Muscle layer of duodenum (tissue), 2 donors: ENCODE results near the gene STX8.
A peak's percentile ranks its signal among the peaks of the same experiment; 100 is the strongest.
"Not testable (repeated sequence)": the region's sequence is repeated elsewhere in the genome, so short reads cannot be mapped to it uniquely, and the experiment has no call there.

ENCODE experiments used
- H3K27ac ChIP-seq: one replicate; pipeline ENCODE4 v1.7.0; 2013; ENCODE audit warnings: mild to moderate bottlenecking, low read length
- H3K27me3 ChIP-seq: one replicate; pipeline ENCODE4 v1.7.0; 2013; ENCODE audit warnings: low read depth, mild to moderate bottlenecking, control low read depth, low read length
- H3K36me3 ChIP-seq, 2 donors: one replicate each; pipeline ENCODE4 v1.7.0; 2013; ENCODE audit warnings: low read length in 2 of 2, control low read depth in 1 of 2, mild to moderate bottlenecking in 1 of 2; ENCODE audit not compliant: insufficient read depth in 2 of 2, control insufficient read depth in 1 of 2
- H3K4me1 ChIP-seq, 2 donors: one replicate each; pipeline ENCODE4 v1.7.0; 2013; ENCODE audit warnings: low read length in 2 of 2, mild to moderate bottlenecking in 2 of 2, control low read depth in 1 of 2, moderate library complexity in 1 of 2; ENCODE audit not compliant: insufficient read depth in 2 of 2, control insufficient read depth in 1 of 2
- H3K4me3 ChIP-seq, 2 donors: one replicate each; pipeline ENCODE4 v1.7.0; 2013; ENCODE audit warnings: low read length in 2 of 2, low read depth in 1 of 2, mild to moderate bottlenecking in 1 of 2
- H3K9me3 ChIP-seq, 2 donors: one replicate each; pipeline ENCODE4 v1.7.0; 2013; ENCODE audit warnings: low read length in 2 of 2, control low read depth in 1 of 2, mild to moderate bottlenecking in 1 of 2; ENCODE audit not compliant: control insufficient read depth in 1 of 2
- donor health status: healthy.

The STX8 gene

GRCh38 chr17:9577373-9577709, 1.7 kb upstream of the STX8 start:
- Histone ChIP-seq H3K9me3 (no peaks in the 10 kb centered on the region), H3K27ac (no peak overlapping the region), H3K4me1 (peaks cover 7 to 23% of the 10 kb centered on the region in 2 donors), H3K27me3 (no peaks in the 10 kb centered on the region), H3K36me3 (no peaks in the 10 kb centered on the region), H3K4me3 (peak overlapping the region; percentile 97 to 98)

GRCh38 chr17:9576521-9577372, 1.1 kb upstream of the STX8 start, which contains the start of gene CFAP52:
Gene CFAP52, plus strand, starts transcription at chr17:9576642. Its CDS starts 54 bp downstream, at chr17:9576696.
- Histone ChIP-seq H3K4me1 (peaks cover 7 to 23% of the 10 kb centered on the region in 2 donors), H3K27ac (peak within 1 kb of the TSS; percentile 56), H3K36me3 (no peaks in the 10 kb centered on the region), H3K27me3 (no peaks in the 10 kb centered on the region), H3K9me3 (no peaks in the 10 kb centered on the region), H3K4me3 (peak within 1 kb of the TSS; percentile 97 to 98)

- no peaks in the 10 kb centered on the region for H3K9me3 ChIP-seq
- H3K36me3 ChIP-seq = peaks cover 5 to 28% of the 10 kb centered on the region in 2 donors
- H3K27ac ChIP-seq = no peak overlapping the region
- no peak overlapping the region for H3K4me3 ChIP-seq
- peaks cover 0 to 15% of the 10 kb centered on the region in 2 donors for H3K4me1 ChIP-seq
- H3K27me3 ChIP-seq = no peaks in the 10 kb centered on the region
Measured at GRCh38 chr17:9571201-9571600, 4.4 kb downstream of the STX8 start.

GRCh38 chr17:9568957-9569588, 6.5 kb downstream of the STX8 start:
- Histone ChIP-seq H3K4me3 (no peak overlapping the region), H3K36me3 (peaks cover 5 to 28% of the 10 kb centered on the region in 2 donors), H3K4me1 (no peaks in the 10 kb centered on the region), H3K27me3 (no peaks in the 10 kb centered on the region), H3K9me3 (no peaks in the 10 kb centered on the region), H3K27ac (no peak overlapping the region)

GRCh38 chr17:9568004-9568403, 7.6 kb downstream of the STX8 start:
- Histone ChIP-seq H3K36me3 (peaks cover 5 to 28% of the 10 kb centered on the region in 2 donors), H3K27ac (no peak overlapping the region), H3K4me1 (no peaks in the 10 kb centered on the region), H3K9me3 (no peaks in the 10 kb centered on the region), H3K27me3 (no peaks in the 10 kb centered on the region), H3K4me3 (no peak overlapping the region)

- not testable (repeated sequence) for H3K9me3 ChIP-seq, H3K4me1 ChIP-seq, H3K27me3 ChIP-seq, H3K27ac ChIP-seq, H3K4me3 ChIP-seq
- H3K36me3 ChIP-seq = peaks cover 5 to 28% of the 10 kb centered on the region in 2 donors
Measured at GRCh38 chr17:9566739-9567138, 8.9 kb downstream of the STX8 start.

- H3K27ac ChIP-seq = no peak overlapping the region
- no peaks in the 10 kb centered on the region for H3K4me1 ChIP-seq
- H3K4me3 ChIP-seq = no peak overlapping the region
- H3K9me3 ChIP-seq = no peaks in the 10 kb centered on the region
- H3K36me3 ChIP-seq = peaks cover 5 to 28% of the 10 kb centered on the region in 2 donors
- no peaks in the 10 kb centered on the region for H3K27me3 ChIP-seq
Measured at GRCh38 chr17:9566067-9566466, 9.6 kb downstream of the STX8 start.

- H3K36me3 ChIP-seq = peaks cover 5 to 23% of the 10 kb centered on the region in 2 donors
- no peak overlapping the region for H3K27ac ChIP-seq
- H3K4me3 ChIP-seq = no peak overlapping the region
- H3K9me3 ChIP-seq = no peaks in the 10 kb centered on the region
- H3K4me1 ChIP-seq = no peaks in the 10 kb centered on the region
- H3K27me3 ChIP-seq = no peaks in the 10 kb centered on the region
Measured at GRCh38 chr17:9564104-9564503, 11.5 kb downstream of the STX8 start.

GRCh38 chr17:9557857-9558256, 17.8 kb downstream of the STX8 start:
- Histone ChIP-seq H3K27ac (no peak overlapping the region), H3K36me3 (no peaks in the 10 kb centered on the region), H3K27me3 (no peaks in the 10 kb centered on the region), H3K4me1 (peaks cover 0 to 3% of the 10 kb centered on the region in 2 donors), H3K9me3 (no peaks in the 10 kb centered on the region), H3K4me3 (no peak overlapping the region)

GRCh38 chr17:9557161-9557755, 18.4 kb downstream of the STX8 start:
- no peak overlapping the region for H3K27ac ChIP-seq
- H3K4me3 ChIP-seq = no peak overlapping the region
- no peaks in the 10 kb centered on the region for H3K27me3 ChIP-seq
- no peaks in the 10 kb centered on the region for H3K36me3 ChIP-seq
- H3K4me1 ChIP-seq = peaks cover 0 to 3% of the 10 kb centered on the region in 2 donors
- H3K9me3 ChIP-seq = no peaks in the 10 kb centered on the region

- not testable (repeated sequence) for H3K27me3 ChIP-seq, H3K9me3 ChIP-seq, H3K36me3 ChIP-seq, H3K27ac ChIP-seq, H3K4me1 ChIP-seq, H3K4me3 ChIP-seq
Measured at GRCh38 chr17:9554715-9555114, 20.9 kb downstream of the STX8 start.
